Upper lobe of left lung (tissue), 4 donors: ENCODE data around the gene PDRG1.

Experiments
- EP300 ChIP-seq, 4 donors: sonication (generic); formaldehyde crosslinking; IDR thresholded peaks; one replicate each; pipeline ENCODE4 v1.5.1; 2017; ENCODE audit warnings: antibody characterized with exemption in 4 of 4, control low read depth in 2 of 4
- TF ChIP-seq, protein P1 (sequence below), 6 experiments: fragments of 450-650 bp in 4 of 6; fragments of 200-600 bp in 2 of 6; sonication (generic) in 2 of 6; IDR thresholded peaks; one replicate each; pipeline ENCODE4 v1.5.1; 2016 to 2019; ENCODE audit warnings: antibody characterized with exemption in 6 of 6

DNA sequence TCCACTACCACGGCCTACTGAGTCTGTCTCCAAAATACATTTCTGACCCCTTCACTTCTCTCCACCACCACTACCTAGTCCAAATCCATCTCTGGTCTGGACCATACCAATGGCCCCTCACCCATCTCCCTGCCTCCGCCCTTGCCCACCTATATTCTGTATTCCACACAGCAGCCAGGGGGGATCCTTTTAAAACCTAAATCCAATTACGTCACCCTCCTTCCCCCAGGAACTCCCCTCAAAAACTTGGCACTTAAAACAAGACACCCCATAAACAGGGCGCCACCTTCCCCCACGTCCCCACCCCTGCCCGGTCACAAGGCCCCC lies 680 bp downstream of the PDRG1 start:
- TF ChIP-seq, protein P1, sequence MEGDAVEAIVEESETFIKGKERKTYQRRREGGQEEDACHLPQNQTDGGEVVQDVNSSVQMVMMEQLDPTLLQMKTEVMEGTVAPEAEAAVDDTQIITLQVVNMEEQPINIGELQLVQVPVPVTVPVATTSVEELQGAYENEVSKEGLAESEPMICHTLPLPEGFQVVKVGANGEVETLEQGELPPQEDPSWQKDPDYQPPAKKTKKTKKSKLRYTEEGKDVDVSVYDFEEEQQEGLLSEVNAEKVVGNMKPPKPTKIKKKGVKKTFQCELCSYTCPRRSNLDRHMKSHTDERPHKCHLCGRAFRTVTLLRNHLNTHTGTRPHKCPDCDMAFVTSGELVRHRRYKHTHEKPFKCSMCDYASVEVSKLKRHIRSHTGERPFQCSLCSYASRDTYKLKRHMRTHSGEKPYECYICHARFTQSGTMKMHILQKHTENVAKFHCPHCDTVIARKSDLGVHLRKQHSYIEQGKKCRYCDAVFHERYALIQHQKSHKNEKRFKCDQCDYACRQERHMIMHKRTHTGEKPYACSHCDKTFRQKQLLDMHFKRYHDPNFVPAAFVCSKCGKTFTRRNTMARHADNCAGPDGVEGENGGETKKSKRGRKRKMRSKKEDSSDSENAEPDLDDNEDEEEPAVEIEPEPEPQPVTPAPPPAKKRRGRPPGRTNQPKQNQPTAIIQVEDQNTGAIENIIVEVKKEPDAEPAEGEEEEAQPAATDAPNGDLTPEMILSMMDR (IDR thresholded peaks at IDR 0.05): no peak
- TF ChIP-seq EP300 (IDR thresholded peaks at IDR 0.05): no peak
